PC-9 (cell line): ENCODE data around the gene BEND6. TPM values are rescaled to one million over a fixed set of nuclear protein-coding genes. Genes with fewer than 3 reads are reported as not detected.

ENCODE experiments used
- BruUV-seq: library from RNA; stranded (reverse); fragments of 400-500 nt; replicated peaks from 2 replicates; lab custom pipeline; 2021; lab: Mats Ljungman, UMichigan
- CTCF ChIA-PET: fragments of 300-600 bp; sonication (Branson Sonifier 250); formaldehyde crosslinking; loops from one replicate; lab custom pipeline; 2022; ENCODE audit warnings: antibody characterized with exemption; lab: Charles Lee
- POLR2A ChIA-PET: fragments of 300-600 bp; sonication (Branson Sonifier 250); formaldehyde crosslinking; loops from one replicate; lab custom pipeline; 2022; ENCODE audit warnings: antibody characterized with exemption; ENCODE audit not compliant: unreplicated experiment; lab: Charles Lee
- DNase-seq, 2 experiments: peaks; one replicate each; pipeline versions ENCODE4 v3.0.0 to v3.0.0-alpha.2; 2015 to 2022; ENCODE audit warnings: mixed read lengths in 1 of 2
- H2AFZ ChIP-seq: fragments of 200-600 bp; sonication (generic); 2 replicates; pipeline ENCODE4 v1.8.1; 2017; ENCODE audit warnings: antibody characterized with exemption
- H3F3A ChIP-seq: fragments of 200-600 bp; sonication (generic); 2 replicates; pipeline ENCODE4 v1.8.1; 2017; ENCODE audit warnings: antibody characterized with exemption, mild to moderate bottlenecking, low read depth; ENCODE audit not compliant: insufficient read depth
- H3K27ac ChIP-seq: fragments of 200-600 bp; sonication (generic); 2 replicates; pipeline ENCODE4 v1.6.1; 2016; ENCODE audit warnings: mixed run types
- H3K27me3 ChIP-seq: fragments of 200-600 bp; sonication (generic); 2 replicates; pipeline ENCODE4 v1.6.1; 2016; ENCODE audit warnings: low read depth, mixed run types; ENCODE audit not compliant: insufficient read depth
- H3K36me3 ChIP-seq: fragments of 200-600 bp; sonication (generic); 2 replicates; pipeline ENCODE4 v1.6.1; 2016; ENCODE audit warnings: low read depth, mixed run types
- H3K4me1 ChIP-seq: fragments of 200-600 bp; sonication (generic); replicated peaks from 2 replicates; pipeline ENCODE4 v1.6.1; 2016; ENCODE audit warnings: mixed run types; ENCODE audit not compliant: insufficient read depth
- H3K4me2 ChIP-seq: fragments of 200-600 bp; sonication (generic); 2 replicates; pipeline ENCODE4 v1.6.1; 2017; ENCODE audit warnings: mixed run types
- H3K4me3 ChIP-seq: fragments of 200-600 bp; sonication (generic); 2 replicates; pipeline ENCODE4 v1.6.1; 2016; ENCODE audit warnings: mixed run types
- H3K79me2 ChIP-seq: fragments of 200-600 bp; sonication (generic); 2 replicates; pipeline ENCODE4 v1.6.1; 2017; ENCODE audit warnings: low read depth, mixed run types
- H3K9me2 ChIP-seq: fragments of 200-600 bp; sonication (generic); 2 replicates; pipeline ENCODE4 v1.8.1; 2017; ENCODE audit warnings: mild to moderate bottlenecking; ENCODE audit not compliant: insufficient read depth
- H3K9me3 ChIP-seq: fragments of 200-600 bp; sonication (generic); 2 replicates; pipeline ENCODE4 v1.8.1; 2016; ENCODE audit warnings: low read depth; ENCODE audit not compliant: insufficient read depth
- H4K20me1 ChIP-seq: fragments of 200-600 bp; sonication (generic); 2 replicates; pipeline ENCODE4 v1.8.1; 2017; ENCODE audit not compliant: insufficient read depth
- CTCF ChIP-seq: fragments of 200-600 bp; sonication (generic); conservative IDR thresholded peaks from 2 replicates; pipeline ENCODE4 v1.6.1; 2017; ENCODE audit warnings: mixed run types, antibody characterized with exemption, mild to moderate bottlenecking, moderate library complexity
- EZH2 ChIP-seq: fragments of 200-600 bp; sonication (generic); IDR thresholded peaks from 2 replicates; pipeline ENCODE4 v1.8.0; 2017; ENCODE audit warnings: antibody characterized with exemption, low read depth
- intact Hi-C: fragments of 100-400 bp; cut with micrococcal nuclease; formaldehyde crosslinking; loops from one replicate; pipeline ENCODE4 v1.10.0; 2022; ENCODE audit not compliant: unreplicated experiment
- total RNA-seq: library from RNA; stranded (reverse); gene quantifications from 2 replicates; pipeline ENCODE4 v1.2.3, GENCODE V29; 2021

BEND6 gene
- total RNA-seq, 1 experiment from 2014 or later, result 5.7 TPM

DNA sequence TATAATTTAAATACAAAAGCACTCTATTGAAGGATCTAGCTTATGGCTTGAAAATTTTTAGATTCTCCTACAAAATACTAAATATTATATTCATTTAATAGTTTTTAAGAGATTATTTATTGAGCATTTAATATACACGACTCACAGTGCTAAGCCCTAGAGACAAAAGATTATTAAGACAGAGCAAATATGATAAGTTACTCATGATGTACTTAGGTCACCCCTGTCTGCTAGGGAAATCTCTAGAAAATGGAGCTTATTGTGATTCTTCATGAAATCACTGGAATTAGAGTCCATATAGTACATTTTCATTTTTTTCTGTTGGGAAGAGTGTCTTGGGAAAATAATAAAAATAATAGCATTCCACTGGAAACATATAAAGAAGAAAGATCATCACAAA lies 37.8 kb downstream of the BEND6 start:
- H2AFZ ChIP-seq, result no peak overlapping the region
- no peak for TF ChIP-seq CTCF
- TF ChIP-seq EZH2, result no peak

GRCh38 chr6:56995347-56995902 lies 40.5 kb downstream of the BEND6 start:
- no TSS peak for BruUV-seq
- no peak overlapping the region for H2AFZ ChIP-seq
- no peaks in the 10 kb centered on the region for H4K20me1 ChIP-seq
- H3F3A ChIP-seq, result no peaks in the 10 kb centered on the region
- no peaks in the 10 kb centered on the region for H3K27me3 ChIP-seq
- no peak for DNase-seq
- no peaks in the 10 kb centered on the region for H3K4me1 ChIP-seq
- TF ChIP-seq EZH2, result no peak
- peak; percentile 53 for TF ChIP-seq CTCF
- H3K4me2 ChIP-seq, result no peak overlapping the region
- H3K36me3 ChIP-seq, result no peaks in the 10 kb centered on the region
- H3K9me2 ChIP-seq, result no peaks in the 10 kb centered on the region
- POLR2A ChIA-PET, result no interaction called here
- no peak overlapping the region for H3K27ac ChIP-seq
- no peak overlapping the region for H3K4me3 ChIP-seq
- CTCF ChIA-PET, result interaction anchor here (0.6 kb wide), 1 partner anchor 11 kb away, joined by 3 read pairs; no protein-coding TSS in a partner anchor
- H3K79me2 ChIP-seq, result no peaks in the 10 kb centered on the region
- intact Hi-C loops, result no loop called here
- H3K9me3 ChIP-seq, result peaks cover 6% of the 10 kb centered on the region; the same call in 1 of the 2 replicates

More for the DNA sequence above, 37.8 kb downstream of the BEND6 start:
- Histone ChIP-seq H3K79me2 (no peaks in the 10 kb centered on the region), H3K27me3 (no peaks in the 10 kb centered on the region), H3K27ac (no peak overlapping the region), H3K36me3 (no peaks in the 10 kb centered on the region), H4K20me1 (no peaks in the 10 kb centered on the region), H3K9me2 (no peaks in the 10 kb centered on the region), H3K9me3 (no peaks in the 10 kb centered on the region), H3F3A (no peaks in the 10 kb centered on the region), H3K4me2 (no peak overlapping the region), H3K4me3 (no peak overlapping the region), H3K4me1 (no peaks in the 10 kb centered on the region)
- ChIA-PET CTCF (no interaction called here), POLR2A (no interaction called here)
- intact Hi-C loops, result no loop called here
- DNase-seq, result no peak
- BruUV-seq, result no TSS peak

DNA sequence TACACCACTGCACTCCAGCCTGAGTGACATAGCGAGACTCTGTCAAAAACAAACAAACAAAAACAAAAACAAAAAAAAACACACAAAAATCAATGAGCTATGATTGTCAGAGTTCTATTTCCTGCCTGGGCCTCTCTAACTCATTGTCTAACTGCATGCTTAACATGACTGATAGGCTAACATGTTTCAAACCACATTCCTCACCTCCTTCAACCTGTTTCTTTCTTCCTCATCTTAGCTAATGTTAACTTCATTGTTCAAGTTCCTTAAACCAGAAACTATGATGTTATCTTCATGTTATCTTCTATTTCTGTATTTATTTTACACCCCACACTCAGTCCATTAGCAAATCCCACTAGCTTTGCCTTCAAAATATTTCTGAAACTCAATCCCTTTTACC lies 41.5 kb downstream of the BEND6 start:
- DNase-seq, result peak in 1 of 2 experiments; percentile 51
- no peak overlapping the region for H3K4me3 ChIP-seq
- H3K27ac ChIP-seq, result no peak overlapping the region
- no peaks in the 10 kb centered on the region for H4K20me1 ChIP-seq
- no peaks in the 10 kb centered on the region for H3F3A ChIP-seq
- no peaks in the 10 kb centered on the region for H3K27me3 ChIP-seq
- CTCF ChIA-PET, result interaction anchor here (0.6 kb wide), 1 partner anchor 124 kb away, joined by 3 read pairs; no protein-coding TSS in a partner anchor
- TF ChIP-seq EZH2 (no peak), CTCF (no peak)
- H3K79me2 ChIP-seq, result no peaks in the 10 kb centered on the region
- peaks cover 6% of the 10 kb centered on the region; the same call in 1 of the 2 replicates for H3K9me3 ChIP-seq
- H3K4me1 ChIP-seq, result no peaks in the 10 kb centered on the region
- intact Hi-C loops, result no loop called here
- no peak overlapping the region for H3K4me2 ChIP-seq
- BruUV-seq, result no TSS peak
- H3K9me2 ChIP-seq, result no peaks in the 10 kb centered on the region
- no peaks in the 10 kb centered on the region for H3K36me3 ChIP-seq
- POLR2A ChIA-PET, result no interaction called here
- H2AFZ ChIP-seq, result no peak overlapping the region
